SK-N-SH treated with all-trans-retinoic acid at 6 μM for 48 hours (cell line): ENCODE results near the gene TLE4.
"Not testable (repeated sequence)": the region's sequence is repeated elsewhere in the genome, so short reads cannot be mapped to it uniquely, and the experiment has no call there.

Experiments used
- ARNTL ChIP-seq: fragments of 450-650 bp; formaldehyde crosslinking; IDR thresholded peaks from 2 replicates; pipeline ENCODE4 v1.5.0; 2020; ENCODE audit warnings: low read depth, mild to moderate bottlenecking, moderate library complexity, borderline replicate concordance
- CSRNP3 ChIP-seq: fragments of 250-450 bp; sonication (Bioruptor Pico); IDR thresholded peaks from 2 replicates; pipeline ENCODE4 v1.5.1; 2021; ENCODE audit warnings: mild to moderate bottlenecking, moderate library complexity
- ESRRG ChIP-seq: fragments of 250-450 bp; sonication (Bioruptor Pico); IDR thresholded peaks from 2 replicates; pipeline ENCODE4 v1.6.1; 2021; ENCODE audit warnings: mild to moderate bottlenecking
- ISL1 ChIP-seq: fragments of 250-450 bp; sonication (Bioruptor Pico); IDR thresholded peaks from 2 replicates; pipeline ENCODE4 v2.1.2; 2022; ENCODE audit warnings: mild to moderate bottlenecking, moderate library complexity
- PATZ1 ChIP-seq: fragments of 250-450 bp; sonication (Bioruptor Pico); IDR thresholded peaks from 2 replicates; pipeline ENCODE4 v1.8.0; 2020; ENCODE audit warnings: mild to moderate bottlenecking, moderate library complexity, borderline replicate concordance
- RARB ChIP-seq: fragments of 250-450 bp; sonication (Bioruptor Pico); IDR thresholded peaks from 2 replicates; pipeline ENCODE4 v1.8.0; 2021; ENCODE audit warnings: mild to moderate bottlenecking, moderate library complexity
- SNAI2 ChIP-seq: fragments of 250-450 bp; sonication (Bioruptor Pico); IDR thresholded peaks from 2 replicates; pipeline ENCODE4 v1.5.0; 2020; ENCODE audit warnings: mild to moderate bottlenecking, moderate library complexity
- ZFP3 ChIP-seq: fragments of 250-450 bp; sonication (Bioruptor Pico); IDR thresholded peaks from 2 replicates; pipeline ENCODE4 v1.5.0; 2020; ENCODE audit warnings: mild to moderate bottlenecking, moderate library complexity
- ZFP30 ChIP-seq: fragments of 450-650 bp; formaldehyde crosslinking; IDR thresholded peaks from 2 replicates; pipeline ENCODE4 v1.5.0; 2022; ENCODE audit warnings: mild to moderate bottlenecking, moderate library complexity

GRCh38 chr9:79654591-79655382 lies 83.0 kb downstream of the TLE4 start:
- TF ChIP-seq PATZ1, CSRNP3, ZFP3, ISL1, ESRRG, ZFP30, ARNTL, SNAI2, RARB (CRISPR knock-in tag): not testable (repeated sequence)
